Superior temporal gyrus (tissue), 1 donor: Measurements from ENCODE around the gene TRERF1.

Source experiments
- DNase-seq: peaks from one replicate; pipeline ENCODE4 v3.0.0-alpha.2; 2016; ENCODE audit errors: extremely low spot score

Gene TRERF1

DNA sequence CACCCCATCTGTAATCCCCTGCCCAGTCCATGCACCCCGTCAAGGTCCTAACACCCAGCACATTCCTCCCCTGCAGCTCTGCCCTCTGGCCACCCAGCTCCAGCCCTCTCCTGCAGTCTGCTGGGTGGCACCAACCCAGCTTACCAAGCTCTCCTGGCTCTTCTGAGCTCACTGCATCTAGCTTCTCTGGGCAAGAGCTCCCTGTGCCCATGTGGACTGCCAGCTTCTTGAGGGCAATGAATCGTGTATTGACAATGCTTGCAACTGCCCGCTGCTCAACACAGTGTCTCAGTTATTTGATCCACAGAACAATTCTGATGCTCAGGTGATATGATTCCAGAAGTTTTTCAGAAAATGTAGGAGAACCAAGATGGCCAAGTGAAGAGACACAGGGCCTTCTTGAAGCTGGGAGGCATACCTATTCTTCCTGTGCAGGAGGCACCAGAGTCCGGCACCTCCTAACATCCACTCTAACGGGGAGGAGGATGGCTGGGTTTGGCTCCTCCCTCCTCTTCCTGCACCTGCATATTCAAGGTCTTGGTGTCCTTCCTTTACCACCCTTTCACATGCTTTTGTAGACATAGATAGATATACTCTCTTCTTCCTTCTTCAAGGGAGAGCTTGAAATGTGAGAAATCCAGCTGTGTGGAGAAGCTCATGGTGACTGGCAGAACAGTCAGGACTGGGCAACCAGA is 85.6 kb downstream of the TRERF1 start:
- no peak for DNase-seq

DNA sequence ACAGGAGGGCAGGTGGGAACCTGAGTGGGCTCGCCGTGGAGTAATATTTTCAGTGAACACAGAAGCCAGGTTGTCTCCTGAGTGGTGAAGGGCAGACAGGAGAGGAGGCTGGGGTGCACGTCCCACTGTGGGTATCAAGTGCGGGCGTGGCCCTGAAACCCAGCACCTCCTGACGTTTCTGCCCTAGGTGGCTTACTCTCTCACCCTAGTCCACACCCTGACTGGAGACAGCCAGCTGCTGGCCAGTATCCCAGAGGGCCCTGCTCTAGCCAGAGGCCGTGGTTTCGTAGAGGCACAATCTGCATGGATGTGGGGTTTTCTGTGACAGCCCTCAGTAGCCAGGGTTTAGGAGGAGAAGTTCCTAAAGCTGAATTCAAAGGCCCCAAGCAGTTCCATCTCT is 86.7 kb downstream of the TRERF1 start:
- DNase-seq: no peak

DNA sequence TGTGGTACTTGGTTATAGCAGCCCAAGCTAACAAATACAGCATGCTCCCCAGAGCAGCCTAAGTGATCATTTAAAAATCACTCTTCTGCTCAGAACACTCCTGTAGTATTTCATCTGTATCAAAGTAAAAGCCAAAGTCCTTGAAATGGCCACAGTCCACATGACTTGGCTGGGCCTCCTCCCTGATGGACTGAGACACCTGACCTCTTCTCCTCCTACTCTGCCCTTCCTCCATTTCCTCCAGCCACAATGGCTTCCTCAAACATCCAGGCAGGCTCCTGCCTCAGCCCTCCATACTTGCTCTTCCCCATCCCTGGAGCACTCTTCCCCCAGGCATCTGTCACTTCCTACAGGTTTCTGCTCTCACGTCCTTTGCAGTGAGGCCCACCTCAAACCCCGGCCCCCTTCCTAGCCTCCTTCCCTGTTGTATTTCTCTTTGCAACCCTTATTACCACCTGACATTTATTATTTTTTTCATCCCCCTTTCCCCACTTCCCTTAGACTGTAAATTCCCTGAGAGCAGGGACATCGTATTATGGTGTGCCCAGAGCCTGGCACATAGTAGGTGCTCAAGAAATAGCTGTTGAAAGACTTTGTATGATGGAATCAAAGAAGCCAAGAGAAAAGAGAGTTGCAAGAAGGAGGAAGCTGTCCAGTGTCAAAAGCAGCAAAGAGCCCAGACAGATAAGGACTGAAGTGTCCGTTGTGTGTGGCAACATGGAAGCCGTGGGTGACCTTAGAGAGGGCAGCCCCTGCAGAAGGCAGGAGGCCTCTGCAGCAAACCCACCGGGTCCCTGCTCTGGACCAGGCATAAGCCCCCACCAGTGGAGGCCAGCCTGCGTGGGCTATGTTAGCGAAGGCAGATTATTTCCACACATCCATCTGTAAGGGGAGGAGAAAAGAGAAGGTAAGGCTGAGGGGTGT is 87.5 kb downstream of the TRERF1 start:
- DNase-seq: no peak

DNA sequence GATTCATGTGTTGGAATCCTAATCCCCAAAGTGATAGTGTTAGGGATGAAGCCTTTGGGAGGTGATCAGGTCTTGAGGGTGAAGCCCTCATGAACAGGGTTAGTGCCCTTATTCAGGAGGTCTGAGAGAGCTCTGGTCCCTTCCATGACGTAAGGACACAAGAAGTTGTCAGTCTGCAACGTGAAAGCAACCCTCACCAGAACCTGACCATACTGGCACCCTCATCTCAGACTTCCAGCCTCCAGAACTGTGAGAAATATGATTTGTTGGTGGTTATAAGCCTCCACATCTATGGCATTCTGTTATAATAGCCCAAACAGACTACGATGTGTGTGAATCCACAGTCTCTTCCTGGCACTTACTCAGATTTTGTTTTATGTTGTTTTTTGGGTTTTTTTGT is 90.7 kb downstream of the TRERF1 start:
- DNase-seq: no peak

DNA sequence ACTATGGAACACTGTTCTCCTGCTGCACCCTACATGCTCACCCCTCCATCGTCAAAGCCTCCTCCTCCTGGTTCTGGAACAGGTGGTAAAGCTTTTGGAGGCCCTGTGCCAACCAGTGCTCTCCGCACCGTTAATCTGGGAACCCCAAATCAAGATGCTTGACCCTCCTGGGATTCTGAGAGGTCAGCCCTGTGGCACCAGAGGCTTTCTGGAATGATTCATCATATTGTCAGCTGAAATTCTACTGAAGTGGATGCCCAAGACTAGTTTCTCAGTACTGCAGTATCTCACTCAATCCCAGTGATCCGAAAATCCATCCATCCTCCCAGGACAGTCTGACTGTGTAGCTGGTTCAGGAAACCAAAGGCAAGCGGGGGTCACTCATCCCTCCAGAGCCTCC is 92.7 kb downstream of the TRERF1 start:
- DNase-seq: no peak

DNA sequence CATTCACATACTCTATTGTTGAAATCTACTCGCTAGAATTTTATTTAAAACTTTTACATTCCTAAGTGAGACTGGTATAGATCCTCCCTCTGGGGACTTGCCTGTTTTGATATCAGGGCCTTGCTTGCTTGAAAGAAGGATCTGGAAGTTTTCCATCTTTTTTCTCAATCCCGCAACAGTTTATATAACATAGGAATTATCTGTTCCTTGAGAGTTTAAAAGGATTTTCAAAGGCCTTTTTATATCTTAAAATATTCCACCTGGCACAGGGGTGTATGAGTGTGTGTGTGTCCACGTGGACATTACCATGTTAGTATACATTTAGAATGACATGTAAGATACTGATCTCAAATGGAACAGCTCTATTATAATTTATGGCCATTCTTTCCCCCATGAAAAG is 96.3 kb downstream of the TRERF1 start:
- DNase-seq: no peak

DNA sequence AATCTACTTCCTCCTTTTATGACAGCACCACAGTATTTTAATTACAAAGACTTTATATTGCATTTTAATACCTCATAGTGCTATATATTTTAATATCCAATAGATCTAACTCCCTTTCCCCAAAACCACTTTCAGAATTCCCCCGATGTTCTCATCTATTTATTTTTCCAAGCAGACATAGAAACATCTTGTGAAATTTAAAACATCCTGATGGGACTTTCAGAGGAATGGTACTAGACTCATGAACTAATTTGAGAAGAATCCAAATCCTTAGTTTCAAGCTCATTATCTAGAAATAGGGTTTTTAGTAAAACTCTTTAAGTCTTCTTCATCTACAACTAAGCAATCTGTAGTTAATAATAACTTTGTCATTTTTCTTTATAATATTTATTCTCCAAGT is 97.0 kb downstream of the TRERF1 start:
- DNase-seq: no peak

DNA sequence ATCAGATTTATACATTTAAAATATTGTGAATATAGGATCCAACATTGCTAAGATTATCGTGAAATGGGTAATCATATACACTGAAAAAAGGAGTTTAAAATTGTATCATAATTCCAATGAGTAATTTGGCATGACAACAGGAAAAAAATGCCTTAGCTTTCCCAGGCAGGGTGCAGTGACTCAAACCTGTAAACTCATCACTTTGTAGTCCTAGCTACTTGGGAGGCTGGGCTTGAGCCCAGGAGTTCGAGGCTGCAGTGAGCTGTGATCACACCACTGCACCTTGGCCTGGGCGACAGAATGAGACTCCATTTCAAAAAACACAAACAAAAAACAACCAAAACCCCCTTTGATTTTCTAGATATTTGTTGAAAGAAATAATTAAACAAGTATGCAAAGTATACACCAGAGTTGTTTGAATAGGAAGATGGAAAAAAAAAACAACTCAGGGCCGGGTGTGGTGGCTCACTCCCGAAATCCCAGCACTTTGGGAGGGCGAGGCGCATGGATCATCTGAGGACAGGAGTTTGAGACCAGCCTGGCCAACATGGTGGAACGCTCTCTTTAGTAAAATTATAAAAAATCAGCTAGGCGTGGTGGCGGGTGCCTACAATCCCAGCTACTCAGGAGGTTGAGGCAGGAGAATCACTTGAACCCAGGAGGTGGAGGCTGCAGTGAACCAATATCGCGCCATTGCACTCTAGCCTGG is 98.7 kb downstream of the TRERF1 start:
- no peak for DNase-seq

DNA sequence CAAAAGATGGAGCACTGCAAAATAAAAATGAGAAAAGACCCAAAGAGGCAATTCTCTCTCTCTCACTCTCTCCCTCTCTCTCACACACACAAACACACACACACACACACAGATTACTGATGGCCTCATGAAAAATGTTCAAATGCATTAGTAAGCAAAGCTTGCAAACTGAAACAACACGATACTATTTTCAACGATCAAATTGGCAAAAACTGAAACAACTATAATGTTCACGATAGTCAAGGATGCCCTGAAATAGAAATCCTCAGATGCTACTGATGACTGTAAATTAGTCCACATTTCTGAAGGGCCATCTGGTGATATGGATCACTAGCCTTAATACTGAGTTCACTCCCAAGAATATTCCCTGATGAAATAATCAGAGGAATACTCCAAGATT is 100.8 kb downstream of the TRERF1 start:
- DNase-seq: no peak

DNA sequence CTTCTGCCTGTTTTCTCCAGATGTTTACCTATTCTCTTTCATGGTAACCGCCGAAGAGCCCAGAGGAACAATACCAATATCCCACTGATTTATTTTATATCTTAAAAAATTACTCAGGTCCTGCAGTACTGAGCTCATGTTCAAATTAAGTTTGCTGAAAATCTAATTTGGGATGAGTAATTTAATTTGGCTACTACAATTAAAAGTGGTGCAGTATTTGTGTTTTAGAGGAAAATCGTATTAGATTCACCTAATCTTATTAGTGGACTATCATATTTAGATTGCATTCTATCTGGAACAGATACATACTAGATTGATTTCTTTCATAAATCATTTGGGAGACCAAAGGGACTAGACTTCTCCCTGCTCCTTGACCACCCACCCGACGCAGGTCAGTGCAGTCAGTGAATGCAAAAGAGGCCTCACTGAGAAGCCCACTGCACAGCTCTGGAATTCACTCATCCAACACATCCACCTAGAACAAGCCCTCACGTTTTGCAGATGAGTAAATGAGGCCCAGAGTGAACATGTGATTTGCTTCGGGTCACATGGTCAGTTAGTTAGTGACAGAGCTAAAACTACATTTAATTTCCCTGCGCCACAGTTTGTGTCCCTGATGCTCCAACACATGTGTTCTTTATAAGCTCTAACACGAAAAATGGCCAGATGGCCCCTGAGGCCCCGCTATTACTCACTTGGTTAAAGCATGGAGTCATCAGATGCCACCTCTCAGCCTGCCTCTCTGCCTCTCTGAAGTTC is 101.8 kb downstream of the TRERF1 start:
- no peak for DNase-seq

DNA sequence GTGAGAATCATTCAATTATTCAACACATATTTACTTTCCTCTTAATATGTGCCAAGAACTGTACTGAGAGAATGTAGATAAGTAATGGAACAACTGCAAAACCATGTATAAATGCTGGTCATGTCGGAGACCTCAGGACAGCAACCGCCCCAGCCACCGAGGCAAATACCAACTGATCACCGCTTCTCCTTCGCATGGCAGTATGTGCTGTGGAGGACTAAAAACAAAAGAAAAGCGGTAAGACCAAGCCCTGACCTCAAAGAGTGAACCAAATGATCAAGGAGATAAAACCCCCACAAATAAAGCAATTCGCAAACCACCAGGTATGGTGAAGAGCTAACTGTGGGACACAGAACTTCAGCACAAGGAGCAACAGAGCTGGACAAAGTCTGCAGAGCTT is 104.3 kb downstream of the TRERF1 start:
- DNase-seq: no peak

DNA sequence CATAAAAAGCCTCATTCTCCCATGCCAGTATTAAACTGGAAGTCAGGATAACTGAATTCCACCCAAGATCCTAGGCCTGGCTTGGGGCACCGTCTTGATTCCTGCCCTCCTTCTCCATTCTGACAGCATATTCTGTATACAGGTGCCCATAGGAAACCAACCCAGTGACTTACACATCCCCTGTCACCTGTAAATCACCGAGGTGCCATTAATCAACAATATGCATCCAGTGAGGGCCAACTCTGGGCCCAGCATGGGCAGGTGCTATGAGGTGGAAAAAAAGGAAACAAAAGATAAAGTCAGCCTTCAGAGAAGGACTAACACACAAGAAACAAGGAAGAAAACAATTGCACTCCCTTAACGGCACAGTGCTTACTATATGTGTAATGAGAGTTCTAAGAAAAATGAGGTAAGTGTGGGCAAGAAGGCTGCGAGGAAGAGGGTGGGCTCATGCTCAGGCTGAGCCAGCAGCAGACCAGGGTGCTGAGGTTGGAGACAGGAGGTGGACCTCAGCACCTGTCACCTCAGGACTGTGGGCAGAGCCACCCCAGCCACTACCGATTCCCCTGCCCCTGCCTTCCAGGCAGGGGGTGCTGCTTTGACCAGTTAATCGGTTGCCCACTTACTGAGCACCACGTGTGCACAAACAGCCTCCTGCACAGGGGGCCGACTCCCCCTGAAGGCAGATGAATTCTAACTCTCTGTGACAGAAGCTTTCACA is 105.9 kb downstream of the TRERF1 start:
- no peak for DNase-seq

DNA sequence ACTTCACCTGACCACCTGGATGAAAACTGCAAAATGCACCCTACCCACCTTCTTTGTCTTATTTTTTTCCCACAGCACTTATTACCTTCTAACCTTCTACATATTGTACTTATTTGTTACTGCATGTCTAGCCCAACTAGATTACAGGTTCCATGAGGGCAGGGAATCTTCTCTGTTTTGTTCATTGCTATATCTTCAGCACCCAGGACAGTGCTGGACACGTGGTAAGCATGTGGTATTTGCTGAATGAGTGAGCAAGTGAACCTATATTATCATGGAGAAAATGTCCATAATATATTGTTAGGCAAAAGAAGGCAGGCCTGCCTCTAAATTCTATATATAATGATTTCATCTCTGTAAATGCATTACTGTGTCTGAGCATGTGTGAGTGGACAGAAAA is 107.0 kb downstream of the TRERF1 start:
- no peak for DNase-seq

DNA sequence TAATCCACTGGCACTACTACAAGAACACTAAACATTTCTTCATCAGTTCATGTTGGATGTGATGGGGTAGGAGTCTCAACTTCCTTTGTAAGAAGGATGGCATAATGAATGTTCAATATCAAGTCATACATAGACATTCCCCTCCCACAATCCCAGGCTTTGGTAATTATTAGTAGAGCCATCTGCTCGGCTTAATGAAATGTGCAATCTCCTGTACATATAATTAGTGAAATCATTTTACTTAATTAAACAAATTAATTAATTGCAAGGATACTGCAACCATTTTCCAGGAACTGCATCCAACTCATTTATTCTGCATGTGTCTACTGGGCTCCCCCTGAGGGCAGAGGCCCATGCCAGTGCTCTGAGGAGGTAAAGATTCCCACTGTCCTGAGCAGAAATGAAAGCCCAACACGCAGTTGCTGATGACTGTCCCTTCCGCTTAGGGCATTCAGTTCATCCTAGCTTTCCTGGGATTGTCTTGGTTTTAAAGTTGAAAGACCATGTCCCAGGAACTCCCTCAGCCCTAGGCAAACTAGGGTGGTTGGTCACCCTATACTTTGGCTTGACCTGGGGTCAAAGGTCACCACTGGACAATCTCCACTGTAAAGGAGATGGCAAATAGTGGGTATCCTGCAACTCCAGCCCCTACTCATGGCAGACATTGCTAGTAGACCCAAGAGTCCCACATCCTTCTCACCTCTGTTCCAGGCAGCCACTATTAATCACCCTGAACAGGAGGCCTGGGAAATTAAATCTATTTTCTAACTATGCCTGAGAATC is 109.8 kb downstream of the TRERF1 start:
- DNase-seq: no peak

DNA sequence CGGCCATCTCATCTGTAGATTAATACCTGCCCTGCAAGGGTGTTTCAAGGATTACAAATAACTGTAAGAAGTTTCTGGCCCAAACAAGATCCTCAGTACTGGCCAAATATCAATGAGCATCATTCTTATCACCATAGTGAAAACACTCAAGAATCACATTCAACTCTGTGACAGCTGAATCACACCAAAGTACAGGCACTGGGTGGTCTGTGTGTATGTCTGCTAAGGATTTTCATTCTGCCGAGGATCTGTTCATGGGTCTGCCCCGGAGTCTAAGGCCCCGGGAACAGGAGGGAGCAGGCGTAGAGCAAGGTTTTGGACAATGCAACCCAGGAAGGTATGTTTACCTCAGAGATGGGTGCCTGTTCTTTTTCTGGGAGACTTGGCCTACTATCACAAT is 110.5 kb downstream of the TRERF1 start:
- DNase-seq: no peak

DNA sequence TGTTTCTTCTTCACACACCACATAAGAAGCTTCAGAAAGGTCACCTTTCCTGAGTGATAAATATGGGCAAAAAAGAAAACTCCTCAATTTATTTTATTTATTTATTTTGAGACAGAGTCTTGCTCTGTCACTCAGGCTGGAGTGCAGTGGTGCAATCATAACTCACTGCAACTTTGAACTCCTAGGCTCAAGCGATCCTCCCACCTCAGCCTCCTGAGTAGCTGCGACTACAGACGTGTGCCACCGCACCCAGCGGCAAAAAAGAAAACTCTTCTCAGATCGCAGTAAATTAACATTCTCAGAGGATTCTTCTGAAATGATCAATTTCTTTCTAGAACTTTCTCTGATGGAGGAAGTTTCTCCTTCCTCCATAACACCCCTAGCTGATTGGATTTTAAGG is 111.2 kb downstream of the TRERF1 start:
- DNase-seq: no peak

DNA sequence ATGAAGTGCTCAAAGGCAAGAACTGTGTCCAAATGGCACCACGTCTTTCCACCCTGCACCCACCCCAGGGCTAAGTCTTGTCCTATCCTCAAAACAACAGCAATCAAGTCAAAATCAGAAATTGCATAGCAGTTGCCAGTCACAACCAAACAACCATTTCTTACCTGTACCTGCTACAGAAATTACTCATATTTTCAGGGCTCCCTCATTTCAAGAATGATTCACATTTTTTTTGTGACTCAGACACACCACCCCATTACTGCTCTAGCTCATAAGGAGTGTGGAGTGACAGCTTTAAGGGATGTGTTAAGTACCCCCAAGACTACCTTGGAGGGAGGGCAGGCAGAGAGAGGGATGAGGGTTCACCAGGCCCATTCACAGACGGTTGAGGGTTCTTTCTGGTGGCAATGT is 111.7 kb downstream of the TRERF1 start:
- no peak for DNase-seq

DNA sequence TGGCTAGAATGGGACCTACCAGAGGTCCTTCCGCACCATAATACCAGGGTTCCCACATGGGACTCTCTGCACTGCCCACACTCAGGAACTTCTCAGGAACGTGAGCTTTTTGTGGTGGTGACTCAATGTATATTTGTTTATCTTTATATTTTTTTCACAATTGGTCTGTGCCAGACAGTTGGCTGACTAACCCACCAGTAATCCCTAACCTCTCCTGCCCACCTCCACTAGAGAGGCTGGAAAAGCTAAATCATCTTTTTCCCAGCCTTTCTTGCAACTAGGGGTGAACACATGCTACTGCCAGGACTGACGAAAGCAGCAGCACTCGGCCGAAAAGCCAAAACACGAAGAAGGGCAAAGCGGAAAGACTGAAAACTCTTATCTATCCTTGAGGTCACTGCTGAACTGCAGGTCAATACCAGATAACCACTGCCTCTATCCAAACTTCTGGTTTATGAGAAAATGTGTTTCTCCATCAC is 112.9 kb downstream of the TRERF1 start:
- no peak for DNase-seq

DNA sequence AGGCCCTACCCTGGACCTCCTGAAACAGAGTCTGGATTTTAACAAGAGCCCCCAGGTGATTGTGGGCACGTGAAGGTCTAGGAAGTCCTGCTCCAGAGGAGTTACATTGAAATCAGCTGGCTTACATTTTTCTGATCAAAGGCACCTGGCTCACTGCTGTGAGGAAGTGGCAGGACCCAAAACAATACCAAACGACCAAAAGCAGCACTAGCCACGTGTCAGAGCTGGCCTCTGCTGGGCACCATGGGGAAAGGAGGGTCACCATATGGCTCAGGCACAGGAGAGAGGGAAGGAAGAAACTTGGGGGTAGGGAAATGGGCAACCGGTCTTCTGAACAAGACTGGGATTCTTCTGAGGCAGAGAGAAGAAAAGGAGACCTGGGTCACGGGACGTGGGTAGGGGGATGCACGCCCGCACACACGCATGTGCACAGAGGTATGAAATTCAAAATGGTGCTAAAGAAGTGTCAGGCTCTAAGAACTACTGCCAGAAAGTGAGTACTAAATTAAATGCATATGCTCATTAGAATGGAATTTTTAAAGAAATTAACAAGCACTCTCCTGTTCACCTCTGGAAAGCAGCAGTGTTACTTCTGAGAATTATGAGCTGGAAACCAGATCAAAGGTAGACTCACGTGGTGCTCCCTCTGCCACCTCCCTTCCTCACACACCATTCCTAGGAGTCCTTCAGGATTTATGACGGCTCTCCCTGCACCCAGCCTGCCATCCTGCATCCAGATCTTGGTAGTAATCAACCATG is 113.6 kb downstream of the TRERF1 start:
- DNase-seq: no peak

DNA sequence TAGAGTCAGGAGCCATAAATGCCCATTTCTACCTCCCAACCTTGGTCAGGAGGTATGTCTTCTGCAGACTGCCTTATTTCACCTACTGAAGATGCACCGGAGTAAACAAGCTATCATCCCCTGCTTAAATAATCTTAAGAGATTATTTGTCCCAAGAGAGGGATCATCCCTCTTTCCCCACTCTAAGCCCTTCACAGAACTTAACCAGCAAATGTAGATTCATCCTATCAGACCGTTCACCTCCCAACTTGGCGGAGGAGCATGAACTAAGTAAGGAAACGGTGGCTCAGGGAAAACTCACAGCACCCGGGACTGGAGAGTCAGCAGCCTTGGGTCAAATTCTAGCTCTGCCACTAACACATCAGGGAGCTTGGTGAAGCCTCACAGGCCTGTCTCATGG is 115.3 kb downstream of the TRERF1 start:
- DNase-seq: no peak
